H1 (cell line): ENCODE measurements around the gene SMIM23. TPM values are rescaled to one million over a fixed set of nuclear protein-coding genes. Genes with fewer than 3 reads are reported as not detected.

Experiments used
- CEBPB ChIP-seq: IDR thresholded peaks from 2 replicates; pipeline ENCODE4 v1.6.1; 2012; ENCODE audit warnings: low read depth, low read length
- CHD1 ChIP-seq: IDR thresholded peaks from 2 replicates; pipeline ENCODE4 v1.6.1; 2012; ENCODE audit warnings: low read depth, low read length, improper control_type of control experiment
- CREB1 ChIP-seq: IDR thresholded peaks from 2 replicates; pipeline ENCODE4 v1.6.1; 2012; ENCODE audit warnings: inconsistent platforms
- CTBP2 ChIP-seq: IDR thresholded peaks from 2 replicates; pipeline ENCODE4 v1.7.0; 2011; ENCODE audit warnings: borderline replicate concordance, mild to moderate bottlenecking, moderate library complexity, mixed read lengths, low read length; ENCODE audit not compliant: insufficient read depth, insufficient read length
- KDM1A ChIP-seq: fragments of 200-600, 300-600 bp; sonication (generic); IDR thresholded peaks from 2 replicates; pipeline ENCODE4 v1.7.1; 2016; ENCODE audit warnings: mild to moderate bottlenecking, low read length, borderline replicate concordance
- RNF2 ChIP-seq: fragments of 200-900, 300-1000 bp; sonication (generic); IDR thresholded peaks from 2 replicates; pipeline ENCODE4 v1.7.1; 2016; ENCODE audit warnings: borderline replicate concordance, low read depth, mild to moderate bottlenecking, antibody characterized with exemption, low read length; ENCODE audit not compliant: poor library complexity, severe bottlenecking; ENCODE audit errors: missing control alignments
- RXRA ChIP-seq: IDR thresholded peaks from 2 replicates; pipeline ENCODE4 v1.6.1; 2011; ENCODE audit warnings: low read depth, mild to moderate bottlenecking, low read length, moderate library complexity; ENCODE audit not compliant: insufficient read depth
- polyA plus RNA-seq, 7 experiments: library from polyadenylated mRNA; depleted of rRNA in 3 of 7; stranded (reverse) in 5 of 7; unstranded in 2 of 7; fragments of >200 nt in 5 of 7; fragments of 200-250 nt in 2 of 7; gene quantifications; 1 replicate in 5 of 7; 2 replicates in 1 of 7; 4 replicates in 1 of 7; pipeline versions ENCODE4 v1.2.1 to v1.2.3, GENCODE V29; 2011 to 2013; ENCODE audit warnings: missing spikeins in 2 of 7, mixed read lengths in 2 of 7
- total RNA-seq: library from RNA; stranded (reverse); fragmentation: NEBNext Ultra II Directional; extraction: Animal tissue kit (Norgen Biotek cat#: 25700); gene quantifications from 2 replicates; pipeline ENCODE4 v1.2.1, GENCODE V29; 2021
- TF ChIP-seq, protein P1 (sequence below): IDR thresholded peaks from 2 replicates; pipeline ENCODE4 v1.6.1; 2011; ENCODE audit warnings: low read depth, mild to moderate bottlenecking, low read length; ENCODE audit not compliant: insufficient read depth
- TF ChIP-seq, protein P2 (sequence below): IDR thresholded peaks from 2 replicates; pipeline ENCODE4 v1.6.1; 2011; ENCODE audit warnings: low read length, improper control_type of control experiment

The SMIM23 gene
- total and polyA plus RNA-seq, 2 of the 8 experiments (the other 6 are each of a cell fraction or from before 2014, with no cell fraction given), result not detected

DNA sequence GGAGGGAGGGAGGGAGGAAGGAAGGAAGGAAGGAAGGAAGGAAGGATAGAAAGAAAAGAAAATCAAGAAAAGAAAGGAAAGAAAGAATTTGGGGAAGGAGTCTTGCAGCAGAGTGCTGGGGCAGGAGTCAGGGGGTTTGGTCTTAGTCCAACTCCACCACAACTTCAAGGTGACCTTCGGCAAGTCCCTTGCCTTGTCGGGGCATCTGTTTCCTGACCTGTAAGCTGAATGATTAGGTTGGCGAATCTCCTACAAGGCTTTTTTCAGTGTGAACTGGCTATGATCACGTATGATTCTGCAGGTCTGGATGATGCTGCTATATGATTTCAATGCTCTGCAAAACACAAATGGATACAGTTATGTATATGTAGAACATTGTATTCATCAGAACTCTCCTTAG, 20.1 kb downstream of the SMIM23 start (continued):
- TF ChIP-seq, protein P1, sequence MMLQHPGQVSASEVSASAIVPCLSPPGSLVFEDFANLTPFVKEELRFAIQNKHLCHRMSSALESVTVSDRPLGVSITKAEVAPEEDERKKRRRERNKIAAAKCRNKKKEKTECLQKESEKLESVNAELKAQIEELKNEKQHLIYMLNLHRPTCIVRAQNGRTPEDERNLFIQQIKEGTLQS, result no peak
- TF ChIP-seq RXRA, result no peak
- no peak for TF ChIP-seq CEBPB
- no peak for TF ChIP-seq KDM1A
- no peak for TF ChIP-seq CHD1
- TF ChIP-seq RNF2, result no peak
- TF ChIP-seq CTBP2, result no peak
- TF ChIP-seq, protein P2, sequence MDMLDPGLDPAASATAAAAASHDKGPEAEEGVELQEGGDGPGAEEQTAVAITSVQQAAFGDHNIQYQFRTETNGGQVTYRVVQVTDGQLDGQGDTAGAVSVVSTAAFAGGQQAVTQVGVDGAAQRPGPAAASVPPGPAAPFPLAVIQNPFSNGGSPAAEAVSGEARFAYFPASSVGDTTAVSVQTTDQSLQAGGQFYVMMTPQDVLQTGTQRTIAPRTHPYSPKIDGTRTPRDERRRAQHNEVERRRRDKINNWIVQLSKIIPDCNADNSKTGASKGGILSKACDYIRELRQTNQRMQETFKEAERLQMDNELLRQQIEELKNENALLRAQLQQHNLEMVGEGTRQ, result no peak
- no peak for TF ChIP-seq CREB1
